SK-N-DZ (cell line): Measurements from ENCODE around the gene SYNE2.
"Not testable (repeated sequence)": the region's sequence is repeated elsewhere in the genome, so short reads cannot be mapped to it uniquely, and the experiment has no call there.

Source experiments
- DNase-seq: peaks from one replicate; pipeline ENCODE4 v3.0.0-alpha.2; 2015; ENCODE audit warnings: low spot score

SYNE2 gene

GRCh38 chr14:64119500-64119899 lies 266.7 kb downstream of the SYNE2 start:
- no peak for DNase-seq

- DNase-seq = no peak
Observed at GRCh38 chr14:64119980-64120379, 267.2 kb downstream of the SYNE2 start.

- no peak for DNase-seq
Observed at GRCh38 chr14:64123241-64123822, 270.5 kb downstream of the SYNE2 start.

- no peak for DNase-seq
Observed at GRCh38 chr14:64125270-64125669, 272.5 kb downstream of the SYNE2 start.

GRCh38 chr14:64126548-64126947 lies 273.7 kb downstream of the SYNE2 start:
- DNase-seq = no peak

- no peak for DNase-seq
Observed at GRCh38 chr14:64137657-64138290, 285.0 kb downstream of the SYNE2 start.

GRCh38 chr14:64147126-64147790 lies 294.5 kb downstream of the SYNE2 start:
- no peak for DNase-seq

- no peak for DNase-seq
Observed at GRCh38 chr14:64149921-64150320, 297.1 kb downstream of the SYNE2 start.

GRCh38 chr14:64158608-64159007 lies 305.8 kb downstream of the SYNE2 start:
- no peak for DNase-seq

- no peak for DNase-seq
Observed at GRCh38 chr14:64159588-64159987, 306.8 kb downstream of the SYNE2 start.

- DNase-seq = no peak
Observed at GRCh38 chr14:64170181-64170580, 317.4 kb downstream of the SYNE2 start.

GRCh38 chr14:64174922-64175782 lies 322.3 kb downstream of the SYNE2 start:
- DNase-seq = no peak

- no peak for DNase-seq
Observed at GRCh38 chr14:64176330-64176729, 323.5 kb downstream of the SYNE2 start.

GRCh38 chr14:64178814-64179213 lies 326.0 kb downstream of the SYNE2 start:
- no peak for DNase-seq

GRCh38 chr14:64182908-64183307 lies 330.1 kb downstream of the SYNE2 start:
- DNase-seq = not testable (repeated sequence)

GRCh38 chr14:64184103-64184729 lies 331.4 kb downstream of the SYNE2 start:
- no peak for DNase-seq

GRCh38 chr14:64185184-64185583 lies 332.4 kb downstream of the SYNE2 start:
- DNase-seq = no peak

GRCh38 chr14:64186231-64187129 lies 333.7 kb downstream of the SYNE2 start:
- DNase-seq = no peak

GRCh38 chr14:64187331-64187730 lies 334.5 kb downstream of the SYNE2 start:
- DNase-seq = no peak

GRCh38 chr14:64190974-64191502 lies 338.2 kb downstream of the SYNE2 start:
- no peak for DNase-seq
